ENCODE measurements around the gene ZNF136. TPM values are rescaled to one million over a fixed set of nuclear protein-coding genes. Genes with fewer than 3 reads are reported as not detected.
A peak's percentile ranks its signal among the peaks of the same experiment; 100 is the strongest.

Gene ZNF136
- total and polyA plus RNA-seq, 2 of the 13 experiments (the other 11 are each of a cell fraction or from before 2014, with no cell fraction given) = 2.5 to 10.2 TPM

- Histone ChIP-seq H3K27ac (ENCODE audit: extremely low read length, insufficient read depth, low read length) (no peak overlapping the region), H3K79me2 (ENCODE audit: insufficient read depth, low read length) (peaks cover 17% of the 10 kb centered on the region), H3K9ac (ENCODE audit: insufficient read depth, low read depth, low read length) (no peak overlapping the region), H4K20me1 (ENCODE audit: insufficient read depth, low read length) (no peaks in the 10 kb centered on the region), H3K9me3 (ENCODE audit: low read length) (no peaks in the 10 kb centered on the region), H3K27me3 (ENCODE audit: control insufficient read depth in 1 of 2, insufficient read depth in 2 of 2, low read length in 2 of 2) (no peaks in the 10 kb centered on the region; a peak in 1 of 5 replicates), H3K4me1 (ENCODE audit: insufficient read depth, low read length) (peaks cover 23% of the 10 kb centered on the region), H3K4me3 (replicated peaks in 1 of 3; ENCODE audit: insufficient read depth in 1 of 3, low read depth in 2 of 3, low read length in 3 of 3) (no peak overlapping the region), H3K4me2 (ENCODE audit: low read depth, low read length) (no peak overlapping the region), H2AFZ (ENCODE audit: low read length) (no peak overlapping the region), H3K36me3 (replicated peaks in 1 of 2; ENCODE audit: control insufficient read depth in 1 of 2, insufficient read depth in 2 of 2, low read length in 2 of 2) (peaks cover 12 to 15% of the 10 kb centered on the region in 2 experiments; a peak in 4 of 5 replicates)
- FAIRE-seq (no peak), ATAC-seq (no peak), DNase-seq (ENCODE audit: low spot score) (no peak)
- 61% methylated on average over 10 of the region's 10 CpGs for WGBS (ENCODE audit: low lambda C conversion rate)
- BruUV-seq (replicated peaks) = no TSS peak
- in situ Hi-C loops (cut with HindIII; ENCODE audit: extremely low pct_ligation_motif_present, low pct_unique_long_range_greater_than_20kb) (loop anchor here (5.0 kb wide), 3 partner anchors 49 to 259 kb away; no protein-coding TSS in a partner anchor), intact Hi-C loops (cut with micrococcal nuclease; ENCODE audit: unreplicated experiment) (loop anchor here (1.0 to 5.0 kb wide), 5 partner anchors 50 to 344 kb away; partner anchors contain the start of genes ZNF491 and ZNF763)
- ChIA-PET CTCF (ENCODE audit: low intra/inter-chr PET ratio, low total read pairs) (interaction anchor here (0.7 to 3.0 kb wide), 8 partner anchors 15 to 262 kb away, joined by 3 to 58 read pairs (median 8); partner anchors contain the start of genes ZNF700 and ZNF763), POLR2A (interaction anchor here (1.4 to 2.7 kb wide), 6 partner anchors 15 to 217 kb away, joined by 4 to 24 read pairs (median 14); partner anchors contain the start of genes ZNF136, ZNF625 and ZNF700)
- TF ChIP-seq CC2D1A (CRISPR knock-in tag; IDR thresholded peaks at IDR 0.05) = no peak
- TF ChIP-seq REPIN1 (CRISPR knock-in tag; IDR thresholded peaks at IDR 0.05; ENCODE audit: borderline replicate concordance, low read depth) = 0 out of 2 replicates have a peak, but pooled peaks have one; percentile 0
- no peak for TF ChIP-seq ZFP82 (CRISPR knock-in tag; IDR thresholded peaks at IDR 0.05; ENCODE audit: borderline replicate concordance)
- TF ChIP-seq POLR2G (IDR thresholded peaks at IDR 0.05; ENCODE audit: low read depth, low read length) = 0 out of 2 replicates have a peak, but pooled peaks have one; percentile 4
- TF ChIP-seq ZNF558 (CRISPR knock-in tag; IDR thresholded peaks at IDR 0.05; ENCODE audit: borderline replicate concordance) = 0 out of 2 replicates have a peak, but pooled peaks have one; percentile 3
- 0 out of 2 replicates have a peak, but pooled peaks have one; percentile 26 for TF ChIP-seq ZNF788 (CRISPR knock-in tag; IDR thresholded peaks at IDR 0.05; ENCODE audit: borderline replicate concordance)
- TF ChIP-seq ZNF563 (CRISPR knock-in tag; IDR thresholded peaks at IDR 0.05) = no peak
- TF ChIP-seq ZNF501 (CRISPR knock-in tag; IDR thresholded peaks at IDR 0.05) = 0 out of 2 replicates have a peak, but pooled peaks have one; percentile 6
- 0 out of 2 replicates have a peak, but pooled peaks have one; percentile 7 for TF ChIP-seq NPAS2 (CRISPR knock-in tag; IDR thresholded peaks at IDR 0.05; ENCODE audit: borderline replicate concordance)
- no peak for TF ChIP-seq NONO (IDR thresholded peaks at IDR 0.05)
- 0 out of 2 replicates have a peak, but pooled peaks have one; percentile 19 for TF ChIP-seq NONO (CRISPR knock-in tag; conservative IDR thresholded peaks at IDR 0.05)
- TF ChIP-seq POLR2A (IDR thresholded peaks at IDR 0.05; ENCODE audit: insufficient read depth in 1 of 2, low read depth in 2 of 2, low read length in 2 of 2) = 0 out of 4 replicates have a peak, but pooled peaks of 1 of the 2 experiments have one; percentile 15
- 0 out of 2 replicates have a peak, but pooled peaks have one; percentile 1 for TF ChIP-seq KMT2B (CRISPR knock-in tag; IDR thresholded peaks at IDR 0.05)
- 0 out of 2 replicates have a peak, but pooled peaks have one; percentile 8 for TF ChIP-seq RXRA (CRISPR knock-in tag; IDR thresholded peaks at IDR 0.05)
- no peak for TF ChIP-seq SALL2 (CRISPR knock-in tag; IDR thresholded peaks at IDR 0.05)
- 0 out of 2 replicates have a peak, but pooled peaks have one; percentile 1 for TF ChIP-seq ELF1 (CRISPR knock-in tag; IDR thresholded peaks at IDR 0.05)
Observed at GRCh38 chr19:12141405-12141736, 21.5 kb upstream of the ZNF136 start.

Data from HepG2 (cell line).